Endothelial cell of umbilical vein (primary cell): ENCODE data around the gene KIF17. TPM values are rescaled to one million over a fixed set of nuclear protein-coding genes. Genes with fewer than 3 reads are reported as not detected.

ENCODE experiments used
- BruUV-seq: library from RNA; stranded (reverse); fragments of 400-500 nt; replicated peaks from 2 replicates; lab custom pipeline; 2021; lab: Mats Ljungman, UMichigan
- CTCF ChIA-PET: fragments of 300-600, 350-600 bp; sonication (Branson Sonifier 250); formaldehyde crosslinking; loops from one replicate; lab custom pipeline; 2021; ENCODE audit warnings: antibody characterized with exemption, inconsistent platforms; lab: Charles Lee
- POLR2A ChIA-PET: fragments of 300-600, 350-600 bp; sonication (Branson Sonifier 250); formaldehyde crosslinking; loops from one replicate; lab custom pipeline; 2021; ENCODE audit warnings: antibody characterized with exemption, inconsistent platforms; lab: Charles Lee
- DNase-seq: peaks from one replicate; pipeline ENCODE4 v3.0.0-alpha.2; 2011; ENCODE audit warnings: low read depth, low spot score
- FAIRE-seq: peaks from 2 replicates; lab custom pipeline; 2011; peaks lifted over from hg19 to GRCh38; lab: Jason Lieb, UNC
- H2AFZ ChIP-seq: 2 replicates; pipeline ENCODE4 v1.6.0; 2012; ENCODE audit warnings: low read depth, low read length, control low read depth, inconsistent platforms
- H3K27ac ChIP-seq: 2 replicates; pipeline ENCODE4 v1.5.1; 2011; ENCODE audit warnings: low read depth, mild to moderate bottlenecking, control low read depth, low read length, moderate library complexity; ENCODE audit not compliant: insufficient read depth
- H3K27me3 ChIP-seq, 2 experiments: 2 replicates each; pipeline versions ENCODE4 v1.6.0 to v1.6.1; 2011; ENCODE audit warnings: low read length in 2 of 2, mixed read lengths in 1 of 2; ENCODE audit not compliant: control insufficient read depth in 2 of 2, insufficient read depth in 2 of 2
- H3K36me3 ChIP-seq, 2 experiments: 2 replicates in 1 of 2; 3 replicates in 1 of 2; pipeline ENCODE4 v1.5.1; 2011; ENCODE audit warnings: low read length in 2 of 2, mild to moderate bottlenecking in 1 of 2, moderate library complexity in 1 of 2; ENCODE audit not compliant: control insufficient read depth in 2 of 2, insufficient read depth in 2 of 2; ENCODE audit errors: extremely low read depth in 1 of 2
- H3K4me1 ChIP-seq: 3 replicates; pipeline ENCODE4 v1.5.1; 2011; ENCODE audit warnings: mild to moderate bottlenecking, low read length; ENCODE audit not compliant: control insufficient read depth, insufficient read depth; ENCODE audit errors: extremely low read depth
- H3K4me2 ChIP-seq: 2 replicates; pipeline ENCODE4 v1.6.1; 2011; ENCODE audit warnings: low read length, control low read depth, mixed read lengths; ENCODE audit not compliant: insufficient read depth
- H3K4me3 ChIP-seq, 3 experiments: fragments of 200-600 bp in 1 of 3; sonication (generic), shearing (Covaris generic) in 1 of 3; replicated peaks in 1 of 3; 2 replicates each; pipeline ENCODE4 v1.5.1; 2011 to 2016; ENCODE audit warnings: control low read depth in 3 of 3, low read length in 3 of 3, mild to moderate bottlenecking in 2 of 3, inconsistent platforms in 1 of 3, low read depth in 1 of 3, moderate library complexity in 1 of 3; ENCODE audit not compliant: insufficient read depth in 1 of 3
- H3K79me2 ChIP-seq: 2 replicates; pipeline ENCODE4 v1.6.0; 2012; ENCODE audit warnings: low read length, inconsistent platforms; ENCODE audit not compliant: control insufficient read depth, insufficient read depth
- H3K9ac ChIP-seq: replicated peaks from 2 replicates; pipeline ENCODE3; 2011; ENCODE audit warnings: low read length, control low read depth; ENCODE audit not compliant: insufficient read depth; ENCODE audit errors: extremely low read depth
- H3K9me1 ChIP-seq: replicated peaks from 3 replicates; pipeline ENCODE4 v1.6.0; 2011; ENCODE audit warnings: mild to moderate bottlenecking, low read length; ENCODE audit not compliant: control insufficient read depth, insufficient read depth; ENCODE audit errors: extremely low read depth
- H3K9me3 ChIP-seq: replicated peaks from 2 replicates; pipeline ENCODE4 v1.5.1; 2012; ENCODE audit warnings: low read length, inconsistent platforms; ENCODE audit not compliant: control insufficient read depth, insufficient read depth
- H4K20me1 ChIP-seq: replicated peaks from 2 replicates; pipeline ENCODE3; 2011; ENCODE audit warnings: mild to moderate bottlenecking, low read length; ENCODE audit not compliant: control insufficient read depth, insufficient read depth; ENCODE audit errors: extremely low read depth
- CTCF ChIP-seq, 2 donors: IDR thresholded peaks; 1 replicate in 1 of 2; 2 replicates in 1 of 2; pipeline ENCODE4 v1.5.1; 2011; ENCODE audit warnings: low read length in 2 of 2, mild to moderate bottlenecking in 2 of 2, moderate library complexity in 2 of 2, control low read depth in 1 of 2, inconsistent platforms in 1 of 2, low read depth in 1 of 2; ENCODE audit not compliant: insufficient read depth in 1 of 2; ENCODE audit errors: extremely low read depth in 1 of 2
- FOS ChIP-seq: IDR thresholded peaks from 2 replicates; pipeline ENCODE4 v1.6.1; 2011; ENCODE audit warnings: mild to moderate bottlenecking, low read length, moderate library complexity, borderline replicate concordance; ENCODE audit not compliant: insufficient read depth
- GATA2 ChIP-seq: IDR thresholded peaks from 2 replicates; pipeline ENCODE4 v1.7.0; 2011; ENCODE audit warnings: low read depth, mild to moderate bottlenecking, moderate library complexity, mixed read lengths, low read length; ENCODE audit not compliant: insufficient read length, insufficient read depth
- JUN ChIP-seq: IDR thresholded peaks from 2 replicates; pipeline ENCODE4 v1.6.1; 2011; ENCODE audit warnings: borderline replicate concordance, low read depth; ENCODE audit not compliant: insufficient read length, insufficient read depth
- MAX ChIP-seq: IDR thresholded peaks from 2 replicates; pipeline ENCODE4 v1.6.1; 2011; ENCODE audit not compliant: insufficient read depth, insufficient read length
- POLR2AphosphoS5 ChIP-seq: IDR thresholded peaks from 2 replicates; pipeline ENCODE4 v1.6.1; 2012; ENCODE audit warnings: low read depth, mild to moderate bottlenecking, control low read depth, low read length, moderate library complexity; ENCODE audit not compliant: insufficient read depth
- dilution Hi-C: fragments of 300-500 bp; cut with MboI; formaldehyde crosslinking; loops from one replicate; pipeline ENCODE4 v1.15.0; 2019; ENCODE audit warnings: low sequenced_read_pairs; ENCODE audit not compliant: extremely low pct_ligation_motif_present
- intact Hi-C: fragments of 100-400 bp; cut with micrococcal nuclease; formaldehyde crosslinking; loops from one replicate; pipeline ENCODE4 v1.10.0; 2022
- polyA plus RNA-seq, 4 experiments: library from polyadenylated mRNA; depleted of rRNA in 3 of 4; stranded (reverse) in 3 of 4; unstranded in 1 of 4; fragments of >200 nt; gene quantifications; 2 replicates each; pipeline versions ENCODE4 v1.2.1 to v1.2.3, GENCODE V29; 2011 to 2012; ENCODE audit warnings: missing spikeins in 1 of 4
- total RNA-seq: library from RNA; stranded (reverse); gene quantifications from 2 replicates; pipeline ENCODE4 v1.2.3, GENCODE V29; 2021

KIF17 gene
- total and polyA plus RNA-seq, 2 donors (not counting 3 experiments of a cell fraction or from before 2014, with no cell fraction given): 1.1 to 1.5 TPM

DNA sequence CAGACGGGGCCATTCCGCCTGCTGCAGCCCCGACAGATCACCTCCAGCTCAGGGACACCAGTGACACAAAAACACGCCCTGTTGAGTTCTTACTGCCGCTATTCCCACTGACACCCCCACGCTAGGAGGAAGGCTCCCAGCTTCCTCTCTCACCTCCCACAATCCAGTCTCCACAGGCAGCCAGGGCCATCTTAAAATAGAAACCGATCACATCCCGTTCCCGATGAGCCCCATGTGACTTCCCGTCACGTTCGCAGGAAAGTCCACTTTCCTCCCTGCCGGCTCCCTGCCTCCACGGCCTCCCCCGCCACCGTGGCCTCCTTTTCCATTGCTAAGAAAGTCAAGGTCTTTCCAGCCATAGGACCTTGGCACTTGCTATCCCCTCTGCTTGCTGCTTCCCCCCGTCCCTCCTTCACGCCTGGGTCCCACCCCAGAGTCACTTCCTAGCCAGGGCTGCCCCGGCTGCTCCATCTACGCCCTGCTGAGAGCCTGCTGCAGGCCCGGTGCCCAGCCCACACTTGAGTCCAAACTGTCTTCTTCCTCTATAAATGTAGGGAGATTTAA, 32.6 kb downstream of the KIF17 start:
- ChIA-PET POLR2A (no interaction called here), CTCF (interaction anchor here (0.5 to 0.7 kb wide), 2 partner anchors 95 to 110 kb away, joined by 3 to 5 read pairs; no protein-coding TSS in a partner anchor)
- intact Hi-C loops (no loop called here), dilution Hi-C loops (no loop called here)
- H2AFZ ChIP-seq: peak overlapping the region; percentile 84
- no peaks in the 10 kb centered on the region for H3K27me3 ChIP-seq
- no peaks in the 10 kb centered on the region for H3K36me3 ChIP-seq
- H3K4me3 ChIP-seq: no peak overlapping the region
- no peaks in the 10 kb centered on the region for H4K20me1 ChIP-seq
- H3K79me2 ChIP-seq: no peaks in the 10 kb centered on the region
- peaks cover 7% of the 10 kb centered on the region for H3K4me1 ChIP-seq
- BruUV-seq: no TSS peak
- H3K9me1 ChIP-seq: no peaks in the 10 kb centered on the region
- TF ChIP-seq MAX: peak; percentile 64
- TF ChIP-seq JUN: no peak
- peak; percentile 37 for DNase-seq
- no peak for FAIRE-seq
- no peak overlapping the region for H3K27ac ChIP-seq
- H3K9ac ChIP-seq: no peak overlapping the region
- H3K4me2 ChIP-seq: peak overlapping the region; percentile 35
- no peaks in the 10 kb centered on the region for H3K9me3 ChIP-seq

GRCh38 chr1:20684651-20685050, 33.2 kb downstream of the KIF17 start:
- TF ChIP-seq JUN: no peak
- no peak for TF ChIP-seq FOS
- TF ChIP-seq CTCF (IDR thresholded peaks at IDR 0.05; ENCODE audit: extremely low read depth in 1 of 2, insufficient read depth in 1 of 2, low read depth in 1 of 2, low read length in 2 of 2): no peak
- no peak for TF ChIP-seq GATA2
- TF ChIP-seq POLR2AphosphoS5: no peak
- no peaks in the 10 kb centered on the region for H3K36me3 ChIP-seq
- H3K9ac ChIP-seq: no peak overlapping the region
- H3K9me1 ChIP-seq: no peaks in the 10 kb centered on the region
- H3K27me3 ChIP-seq: no peaks in the 10 kb centered on the region
- POLR2A ChIA-PET: no interaction called here
- peaks cover 7% of the 10 kb centered on the region for H3K4me1 ChIP-seq
- dilution Hi-C loops: no loop called here
- H3K27ac ChIP-seq: no peak overlapping the region
- CTCF ChIA-PET: interaction anchor here (0.7 to 1.0 kb wide), 2 partner anchors 17 to 110 kb away, joined by 3 read pairs; no protein-coding TSS in a partner anchor
- no peak overlapping the region for H3K4me3 ChIP-seq
- no peak overlapping the region for H3K4me2 ChIP-seq
- FAIRE-seq (no peak), DNase-seq (no peak)
- no peaks in the 10 kb centered on the region for H4K20me1 ChIP-seq
- H3K79me2 ChIP-seq: no peaks in the 10 kb centered on the region
- BruUV-seq: no TSS peak
- intact Hi-C loops: no loop called here
- no peaks in the 10 kb centered on the region for H3K9me3 ChIP-seq
- H2AFZ ChIP-seq: peak overlapping the region; percentile 84
